HCT116 (cell line): ENCODE results near the gene SLC30A3. TPM values are rescaled to one million over a fixed set of nuclear protein-coding genes. Genes with fewer than 3 reads are reported as not detected.

ENCODE experiments used
- ATAC-seq: fragments of 200-7000 bp; cut with Tn5 transposase; 2 replicates; pipeline ENCODE4 v1.9.1; 2020; ENCODE audit warnings: mild to moderate bottlenecking, moderate library complexity
- BruUV-seq: library from RNA; stranded (reverse); fragments of 400-500 nt; replicated peaks from 2 replicates; lab custom pipeline; 2021; lab: Mats Ljungman, UMichigan
- CTCF ChIA-PET: fragments of 300-600 bp; sonication (Branson Sonifier 250); formaldehyde crosslinking; loops from one replicate; lab custom pipeline; 2021; ENCODE audit warnings: antibody characterized with exemption; lab: Charles Lee
- POLR2A ChIA-PET: fragments of 300-600, 350-600 bp; sonication (Branson Sonifier 250); formaldehyde crosslinking; loops from one replicate; lab custom pipeline; 2021; ENCODE audit warnings: antibody characterized with exemption; lab: Charles Lee
- RAD21 ChIA-PET, 2 experiments: fragments of 300-600 bp; sonication (Branson Sonifier 250); formaldehyde crosslinking; loops; one replicate each; lab custom pipeline; 2023; ENCODE audit warnings: low total read pairs in 2 of 2; ENCODE audit not compliant: uncharacterized antibody in 2 of 2, unreplicated experiment in 2 of 2, low non-redundant PET in 1 of 2; lab: Charles Lee
- DNase-seq: peaks from one replicate; pipeline ENCODE4 v3.0.0-alpha.2; 2010; ENCODE audit warnings: low read depth, low spot score
- H2AFZ ChIP-seq: fragments of 200-600 bp; shearing (Covaris generic), sonication (generic); 2 replicates; pipeline ENCODE4 v1.6.1; 2017; ENCODE audit warnings: low read depth, mixed run types, mixed read lengths, antibody characterized with exemption, low read length; ENCODE audit not compliant: poor library complexity, severe bottlenecking
- H3K27ac ChIP-seq: 2 replicates; pipeline ENCODE4 v1.5.1; 2012; ENCODE audit warnings: low read depth, low read length
- H3K27me3 ChIP-seq: fragments of 200-600 bp; sonication (generic); 2 replicates; pipeline ENCODE4 v1.6.1; 2016; ENCODE audit warnings: mixed run types, low read length, mixed read lengths; ENCODE audit not compliant: insufficient read depth
- H3K36me3 ChIP-seq, 2 experiments: fragments of 200-500 bp in 1 of 2; fragments of 200-600 bp in 1 of 2; sonication (Bioruptor generic) in 1 of 2; sonication (generic) in 1 of 2; 2 replicates each; pipeline versions ENCODE4 v1.5.1 to v1.6.1; 2014 to 2016; ENCODE audit warnings: low read length in 2 of 2, inconsistent platforms in 1 of 2, mixed read lengths in 1 of 2, mixed run types in 1 of 2; ENCODE audit not compliant: insufficient read depth in 2 of 2, control insufficient read depth in 1 of 2
- H3K4me1 ChIP-seq, 2 experiments: fragments of 200-600 bp in 1 of 2; sonication (generic) in 1 of 2; 2 replicates each; pipeline versions ENCODE4 v1.5.1 to v1.6.1; 2012 to 2017; ENCODE audit warnings: low read length in 2 of 2, inconsistent platforms in 1 of 2, mild to moderate bottlenecking in 1 of 2, mixed read lengths in 1 of 2, mixed run types in 1 of 2, moderate library complexity in 1 of 2; ENCODE audit not compliant: insufficient read depth in 2 of 2, control insufficient read depth in 1 of 2
- H3K4me2 ChIP-seq: fragments of 200-600 bp; sonication (generic); 2 replicates; pipeline ENCODE4 v1.6.1; 2017; ENCODE audit warnings: mixed run types, low read length, mixed read lengths
- H3K4me3 ChIP-seq, 2 experiments: fragments of 200-600 bp in 1 of 2; sonication (generic) in 1 of 2; replicated peaks in 1 of 2; 2 replicates each; pipeline ENCODE4 v1.5.1; 2011 to 2016; ENCODE audit warnings: low read length in 2 of 2, control low read depth in 1 of 2, low read depth in 1 of 2, mild to moderate bottlenecking in 1 of 2, mixed read lengths in 1 of 2, mixed run types in 1 of 2
- H3K79me2 ChIP-seq: fragments of 200-600 bp; sonication (generic); 2 replicates; pipeline ENCODE4 v1.6.1; 2017; ENCODE audit warnings: mild to moderate bottlenecking, mixed run types, low read length, moderate library complexity, mixed read lengths; ENCODE audit not compliant: insufficient read depth
- H3K9ac ChIP-seq: fragments of 200-600 bp; sonication (generic); 2 replicates; pipeline ENCODE4 v1.6.1; 2016; ENCODE audit warnings: low read length, mixed read lengths
- H3K9me2 ChIP-seq: fragments of 200-600 bp; sonication (generic), shearing (Covaris generic); 2 replicates; pipeline ENCODE4 v1.6.1; 2017; ENCODE audit warnings: mixed run types, mild to moderate bottlenecking, moderate library complexity; ENCODE audit not compliant: insufficient read depth
- H3K9me3 ChIP-seq, 2 experiments: fragments of 200-500 bp in 1 of 2; fragments of 200-600 bp in 1 of 2; sonication (Bioruptor generic) in 1 of 2; sonication (generic) in 1 of 2; 2 replicates each; pipeline ENCODE4 v1.6.1; 2014 to 2017; ENCODE audit warnings: low read length in 2 of 2, mixed read lengths in 2 of 2, inconsistent platforms in 1 of 2, low read depth in 1 of 2, mild to moderate bottlenecking in 1 of 2, mixed run types in 1 of 2, moderate library complexity in 1 of 2; ENCODE audit not compliant: control insufficient read depth in 1 of 2, insufficient read depth in 1 of 2
- H4K20me1 ChIP-seq: fragments of 200-600 bp; sonication (generic), shearing (Covaris generic); 2 replicates; pipeline ENCODE4 v1.6.1; 2017; ENCODE audit warnings: mixed run types, mild to moderate bottlenecking, moderate library complexity; ENCODE audit not compliant: insufficient read depth
- ATF3 ChIP-seq: IDR thresholded peaks from 2 replicates; pipeline ENCODE4 v1.6.1; 2012
- CTCF ChIP-seq, 3 experiments: fragments of 200-600 bp in 1 of 3; sonication (generic) in 1 of 3; IDR thresholded peaks in 2 of 3; conservative IDR thresholded peaks in 1 of 3; 2 replicates each; pipeline ENCODE4 v1.5.1; 2012 to 2017; ENCODE audit warnings: low read depth in 2 of 3, low read length in 2 of 3, antibody characterized with exemption in 1 of 3, borderline replicate concordance in 1 of 3, control low read depth in 1 of 3, mild to moderate bottlenecking in 1 of 3, mixed read lengths in 1 of 3, mixed run types in 1 of 3, moderate library complexity in 1 of 3; ENCODE audit not compliant: insufficient read depth in 1 of 3
- EGR1 ChIP-seq: IDR thresholded peaks from 2 replicates; pipeline ENCODE4 v1.6.1; 2012; ENCODE audit warnings: low read depth
- ELF1 ChIP-seq: IDR thresholded peaks from 2 replicates; pipeline ENCODE4 v1.6.1; 2012; ENCODE audit warnings: low read depth, borderline replicate concordance
- EZH2 ChIP-seq: fragments of 200-600 bp; sonication (generic); IDR thresholded peaks from 2 replicates; pipeline ENCODE4 v1.6.1; 2017; ENCODE audit warnings: antibody characterized with exemption, mixed run types
- EZH2phosphoT487 ChIP-seq: fragments of 200-600 bp; IDR thresholded peaks from 2 replicates; pipeline ENCODE4 v1.6.1; 2018; ENCODE audit warnings: antibody characterized with exemption, borderline replicate concordance
- FOSL1 ChIP-seq: IDR thresholded peaks from 2 replicates; pipeline ENCODE4 v1.6.1; 2012; ENCODE audit warnings: low read depth
- JUND ChIP-seq: IDR thresholded peaks from 2 replicates; pipeline ENCODE4 v1.6.1; 2012
- MAX ChIP-seq: IDR thresholded peaks from 2 replicates; pipeline ENCODE4 v1.6.1; 2012
- POLR2A ChIP-seq: IDR thresholded peaks from 2 replicates; pipeline ENCODE4 v1.7.0; 2011; ENCODE audit warnings: borderline replicate concordance; ENCODE audit not compliant: insufficient read depth, insufficient read length; ENCODE audit errors: extremely low read depth
- POLR2AphosphoS5 ChIP-seq: IDR thresholded peaks from 2 replicates; pipeline ENCODE4 v1.6.1; 2011; ENCODE audit warnings: mild to moderate bottlenecking, low read depth, low read length, moderate library complexity
- RAD21 ChIP-seq: IDR thresholded peaks from 2 replicates; pipeline ENCODE4 v1.6.1; 2012; ENCODE audit warnings: low read depth, mild to moderate bottlenecking
- SIN3A ChIP-seq: IDR thresholded peaks from 2 replicates; pipeline ENCODE4 v1.6.1; 2012; ENCODE audit warnings: low read depth
- SRF ChIP-seq: IDR thresholded peaks from 2 replicates; pipeline ENCODE4 v1.6.1; 2012; ENCODE audit warnings: low read depth
- ZFX ChIP-seq: fragments of 450-650 bp; IDR thresholded peaks from 2 replicates; pipeline ENCODE4 v1.6.1; 2017
- intact Hi-C: fragments of 100-400 bp; cut with micrococcal nuclease; formaldehyde crosslinking; loops from 2 replicates; pipeline ENCODE4 v1.10.0; 2022
- total RNA-seq: library from RNA; stranded (reverse); gene quantifications from one replicate; pipeline ENCODE4 v1.2.1, GENCODE V29; 2021; ENCODE audit not compliant: unreplicated experiment
- TF ChIP-seq, protein P1 (sequence below): IDR thresholded peaks from 2 replicates; pipeline ENCODE4 v1.6.1; 2012; ENCODE audit warnings: low read depth
- TF ChIP-seq, protein P2 (sequence below): IDR thresholded peaks from 2 replicates; pipeline ENCODE4 v1.6.1; 2011; ENCODE audit warnings: mild to moderate bottlenecking, low read length, moderate library complexity; ENCODE audit not compliant: insufficient replicate concordance; ENCODE audit errors: extremely low read depth

Gene SLC30A3
- total RNA-seq, 1 experiment from 2014 or later = 20.5 TPM

DNA sequence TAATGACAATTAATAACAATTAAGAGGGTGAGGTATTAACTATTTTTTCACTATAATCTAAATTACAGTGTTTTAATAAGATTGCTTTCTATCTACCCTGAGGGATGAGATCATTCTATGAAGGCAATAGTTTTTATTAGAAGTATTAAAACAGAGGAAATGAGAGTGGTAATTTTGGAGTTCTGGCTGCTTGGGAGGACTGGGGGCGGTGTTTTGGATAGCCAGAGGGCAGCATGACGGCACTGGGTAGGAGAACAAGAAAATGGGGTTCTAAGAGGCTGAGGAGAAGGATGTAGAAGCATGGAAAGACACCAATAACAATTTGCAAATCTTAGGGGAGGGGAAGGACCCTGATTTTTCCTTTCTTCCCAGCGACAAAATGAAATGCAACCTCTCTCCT lies 7.3 kb upstream of the SLC30A3 start:
- no peak for DNase-seq
- peaks cover 5 to 7% of the 10 kb centered on the region in 2 experiments; a peak in 3 of 4 replicates for H3K4me1 ChIP-seq
- H3K27me3 ChIP-seq = no peaks in the 10 kb centered on the region
- CTCF ChIA-PET = interaction anchor here (1.1 to 4.1 kb wide), 2 partner anchors 10 to 33 kb away, joined by 3 to 19 read pairs; no protein-coding TSS in a partner anchor
- TF ChIP-seq CTCF (IDR thresholded peaks at IDR 0.05 in 2 of 3, conservative IDR thresholded peaks at IDR 0.05 in 1 of 3; ENCODE audit: borderline replicate concordance in 1 of 3, insufficient read depth in 1 of 3, low read depth in 2 of 3, low read length in 2 of 3) = no peak
- TF ChIP-seq RAD21 = no peak
- TF ChIP-seq POLR2A = no peak
- TF ChIP-seq SIN3A = no peak
- TF ChIP-seq SRF = no peak
- TF ChIP-seq FOSL1 = no peak
- TF ChIP-seq, protein P1, sequence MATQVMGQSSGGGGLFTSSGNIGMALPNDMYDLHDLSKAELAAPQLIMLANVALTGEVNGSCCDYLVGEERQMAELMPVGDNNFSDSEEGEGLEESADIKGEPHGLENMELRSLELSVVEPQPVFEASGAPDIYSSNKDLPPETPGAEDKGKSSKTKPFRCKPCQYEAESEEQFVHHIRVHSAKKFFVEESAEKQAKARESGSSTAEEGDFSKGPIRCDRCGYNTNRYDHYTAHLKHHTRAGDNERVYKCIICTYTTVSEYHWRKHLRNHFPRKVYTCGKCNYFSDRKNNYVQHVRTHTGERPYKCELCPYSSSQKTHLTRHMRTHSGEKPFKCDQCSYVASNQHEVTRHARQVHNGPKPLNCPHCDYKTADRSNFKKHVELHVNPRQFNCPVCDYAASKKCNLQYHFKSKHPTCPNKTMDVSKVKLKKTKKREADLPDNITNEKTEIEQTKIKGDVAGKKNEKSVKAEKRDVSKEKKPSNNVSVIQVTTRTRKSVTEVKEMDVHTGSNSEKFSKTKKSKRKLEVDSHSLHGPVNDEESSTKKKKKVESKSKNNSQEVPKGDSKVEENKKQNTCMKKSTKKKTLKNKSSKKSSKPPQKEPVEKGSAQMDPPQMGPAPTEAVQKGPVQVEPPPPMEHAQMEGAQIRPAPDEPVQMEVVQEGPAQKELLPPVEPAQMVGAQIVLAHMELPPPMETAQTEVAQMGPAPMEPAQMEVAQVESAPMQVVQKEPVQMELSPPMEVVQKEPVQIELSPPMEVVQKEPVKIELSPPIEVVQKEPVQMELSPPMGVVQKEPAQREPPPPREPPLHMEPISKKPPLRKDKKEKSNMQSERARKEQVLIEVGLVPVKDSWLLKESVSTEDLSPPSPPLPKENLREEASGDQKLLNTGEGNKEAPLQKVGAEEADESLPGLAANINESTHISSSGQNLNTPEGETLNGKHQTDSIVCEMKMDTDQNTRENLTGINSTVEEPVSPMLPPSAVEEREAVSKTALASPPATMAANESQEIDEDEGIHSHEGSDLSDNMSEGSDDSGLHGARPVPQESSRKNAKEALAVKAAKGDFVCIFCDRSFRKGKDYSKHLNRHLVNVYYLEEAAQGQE = no peak
- TF ChIP-seq ZFX = no peak
- no peak for TF ChIP-seq JUND
- no peak for TF ChIP-seq EZH2phosphoT487
- TF ChIP-seq, protein P2, sequence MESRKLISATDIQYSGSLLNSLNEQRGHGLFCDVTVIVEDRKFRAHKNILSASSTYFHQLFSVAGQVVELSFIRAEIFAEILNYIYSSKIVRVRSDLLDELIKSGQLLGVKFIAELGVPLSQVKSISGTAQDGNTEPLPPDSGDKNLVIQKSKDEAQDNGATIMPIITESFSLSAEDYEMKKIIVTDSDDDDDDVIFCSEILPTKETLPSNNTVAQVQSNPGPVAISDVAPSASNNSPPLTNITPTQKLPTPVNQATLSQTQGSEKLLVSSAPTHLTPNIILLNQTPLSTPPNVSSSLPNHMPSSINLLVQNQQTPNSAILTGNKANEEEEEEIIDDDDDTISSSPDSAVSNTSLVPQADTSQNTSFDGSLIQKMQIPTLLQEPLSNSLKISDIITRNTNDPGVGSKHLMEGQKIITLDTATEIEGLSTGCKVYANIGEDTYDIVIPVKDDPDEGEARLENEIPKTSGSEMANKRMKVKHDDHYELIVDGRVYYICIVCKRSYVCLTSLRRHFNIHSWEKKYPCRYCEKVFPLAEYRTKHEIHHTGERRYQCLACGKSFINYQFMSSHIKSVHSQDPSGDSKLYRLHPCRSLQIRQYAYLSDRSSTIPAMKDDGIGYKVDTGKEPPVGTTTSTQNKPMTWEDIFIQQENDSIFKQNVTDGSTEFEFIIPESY = no peak
- TF ChIP-seq EZH2 = no peak
- TF ChIP-seq POLR2AphosphoS5 = no peak
- TF ChIP-seq ELF1 = no peak
- no peak for TF ChIP-seq MAX
- TF ChIP-seq ATF3 = no peak
- TF ChIP-seq EGR1 = no peak
- TF ChIP-seq, all 23 proteins: peak for 0
- ChIA-PET RAD21 (no interaction called here), POLR2A (no interaction called here)
- Histone ChIP-seq H3K79me2 (no peaks in the 10 kb centered on the region), H2AFZ (no peak overlapping the region), H3K27ac (no peak overlapping the region), H3K9me3 (no peaks in the 10 kb centered on the region), H3K36me3 (no peaks in the 10 kb centered on the region), H3K9me2 (no peaks in the 10 kb centered on the region), H3K4me2 (no peak overlapping the region), H3K9ac (no peak overlapping the region), H4K20me1 (no peaks in the 10 kb centered on the region), H3K4me3 (no peak overlapping the region)
- intact Hi-C loops = no loop called here
- no peak for ATAC-seq
- no TSS peak for BruUV-seq
